HG03095 (cell line): ENCODE results near the gene EBLN1.

Experiments used
- ATAC-seq: cut with Tn5 transposase; IDR thresholded peaks from one replicate; pipeline ENCODE4 v1.9.1; 2021; ENCODE audit warnings: moderate library complexity; ENCODE audit not compliant: unreplicated experiment

Gene EBLN1

GRCh38 chr10:22217842-22218241 is at the start of gene EBLN1:
Gene EBLN1 (minus strand): TSS chr10:22218015. CDS start chr10:22209983, 8,032 bp downstream.
- ATAC-seq, result no peak

- no peak for ATAC-seq
Observed at GRCh38 chr10:22265839-22266537, 48.2 kb upstream of the EBLN1 start.

DNA sequence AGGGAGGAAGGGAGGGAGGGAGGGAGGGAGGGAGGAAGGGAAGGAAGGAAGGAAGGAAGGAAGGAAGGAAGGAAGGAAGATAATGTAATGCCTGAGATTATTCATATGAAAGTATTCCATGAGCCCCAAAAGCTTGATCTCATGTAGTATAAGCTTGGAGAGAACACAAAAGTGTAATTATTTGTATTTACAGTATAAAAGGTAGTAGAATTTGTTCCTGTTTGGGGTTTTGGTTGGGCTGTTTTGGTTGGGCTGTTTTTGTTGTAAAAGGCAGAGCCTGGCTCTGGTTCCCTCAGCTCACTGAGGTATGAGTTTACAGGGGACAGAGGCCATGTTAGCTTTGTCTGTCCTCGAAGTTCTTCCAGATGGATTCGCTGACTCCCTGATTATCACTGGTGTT is 45.3 kb upstream of the EBLN1 start:
- ATAC-seq, result no peak

DNA sequence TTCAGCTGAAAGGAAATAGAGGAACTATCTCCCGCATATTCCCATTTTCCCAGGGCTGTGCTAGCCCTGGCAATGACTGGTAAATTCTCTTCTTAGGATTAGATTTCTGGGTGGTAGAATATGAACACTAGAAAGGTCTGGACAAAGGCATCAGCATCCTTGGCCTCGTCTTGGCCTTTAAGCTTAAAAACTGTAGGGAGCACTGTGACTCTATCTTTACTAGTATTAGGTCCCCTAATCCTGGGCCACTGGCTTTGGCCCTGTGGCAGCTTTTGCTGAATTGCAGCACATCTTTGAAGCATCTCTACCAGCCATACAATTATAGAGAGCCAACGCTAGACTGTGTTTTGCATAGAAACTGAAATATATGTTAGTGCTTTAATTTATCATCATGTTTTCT is 41.5 kb upstream of the EBLN1 start:
- no peak for ATAC-seq

- no peak for ATAC-seq
Observed at GRCh38 chr10:22258471-22258870, 40.7 kb upstream of the EBLN1 start.

- no peak for ATAC-seq
Observed at GRCh38 chr10:22253580-22253882, 35.7 kb upstream of the EBLN1 start.

DNA sequence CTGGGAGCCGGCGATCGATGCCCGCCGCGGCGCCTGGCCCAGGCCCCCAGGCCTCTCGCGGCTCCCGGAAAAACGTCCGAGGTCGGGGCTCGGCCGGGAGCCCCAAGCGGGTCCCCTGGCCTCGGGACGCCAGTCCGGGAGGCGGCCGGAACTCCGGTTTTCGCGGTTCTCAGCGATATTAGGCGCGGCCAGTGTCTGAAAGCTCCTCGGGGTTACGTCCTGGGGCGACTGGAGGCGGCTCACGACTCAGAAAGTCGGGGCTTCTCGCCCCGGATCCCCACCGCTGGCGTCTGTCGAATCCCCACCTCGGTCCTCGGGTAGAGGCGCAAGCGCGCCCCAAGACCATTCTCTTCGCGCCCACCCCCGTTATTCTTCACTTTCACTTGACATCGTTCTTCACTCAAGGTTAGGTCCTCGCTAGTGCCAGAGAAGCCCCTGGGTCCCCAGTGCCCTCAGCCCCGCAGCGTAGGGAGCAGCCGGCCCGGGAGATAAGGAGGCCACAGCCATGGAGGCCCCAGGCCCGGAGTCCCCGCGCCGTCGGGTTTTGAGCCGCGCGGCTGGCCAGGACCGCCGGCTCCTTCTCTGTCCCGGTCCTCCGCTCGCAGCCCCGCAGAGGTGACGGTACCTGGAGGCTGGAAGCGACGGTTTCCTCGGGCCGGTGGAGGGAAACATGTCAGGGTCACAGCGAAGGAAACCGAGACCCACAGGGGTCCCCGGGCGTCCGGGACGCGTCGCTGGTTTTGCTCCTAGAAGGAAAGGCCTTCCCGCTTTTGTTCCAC is 35.2 kb upstream of the EBLN1 start:
- peak; percentile 16 for ATAC-seq

- peak; percentile 54 for ATAC-seq
Observed at GRCh38 chr10:22252224-22252800, 34.5 kb upstream of the EBLN1 start.

DNA sequence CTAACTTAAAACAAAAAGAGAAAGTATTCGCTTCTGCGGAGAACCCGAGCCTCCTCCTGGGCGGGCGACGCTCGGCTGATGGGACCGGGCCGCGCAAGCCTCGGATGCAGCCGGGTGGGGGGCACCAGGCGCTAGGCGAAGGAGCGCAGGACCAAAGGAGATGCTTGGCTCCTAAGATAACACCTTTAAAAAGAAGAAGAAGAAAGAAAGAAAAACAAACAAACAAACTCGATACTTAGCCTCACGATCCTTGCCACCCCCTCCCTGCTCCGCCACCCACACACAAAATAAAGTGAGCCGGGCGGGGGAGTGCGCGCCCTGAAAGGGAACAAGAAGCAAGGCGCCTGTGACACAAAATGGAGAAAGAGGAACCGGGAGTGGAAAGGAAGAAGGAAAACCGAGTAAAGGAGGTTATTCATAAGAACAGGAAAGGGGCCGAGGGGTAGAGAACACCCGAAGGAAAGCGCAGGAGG is 34.0 kb upstream of the EBLN1 start:
- ATAC-seq, result peak; percentile 61

GRCh38 chr10:22250897-22251660 is 33.3 kb upstream of the EBLN1 start:
- ATAC-seq, result no peak

- no peak for ATAC-seq
Observed at GRCh38 chr10:22247636-22248035, 29.8 kb upstream of the EBLN1 start.

GRCh38 chr10:22246680-22247391 is 29.0 kb upstream of the EBLN1 start:
- ATAC-seq, result no peak

DNA sequence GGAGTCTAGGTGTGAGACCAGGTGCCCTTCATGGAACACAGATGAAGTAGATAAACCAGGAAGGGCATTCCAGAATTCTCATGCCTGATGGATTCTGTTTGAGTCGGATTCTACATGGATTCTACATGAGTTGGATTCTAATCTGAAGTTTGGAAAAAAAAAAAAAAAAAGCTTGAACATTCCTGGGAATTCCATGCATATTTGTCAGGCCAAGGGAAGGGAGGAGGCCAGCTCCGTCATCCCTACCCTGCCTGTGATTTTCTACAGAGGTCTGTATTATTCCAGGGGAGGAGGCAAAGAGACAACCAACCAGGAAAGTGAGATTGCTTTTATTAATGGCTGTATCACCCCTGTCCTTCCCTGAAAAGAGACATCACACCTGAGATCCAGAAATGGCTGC is 27.8 kb upstream of the EBLN1 start:
- no peak for ATAC-seq

- no peak for ATAC-seq
Observed at GRCh38 chr10:22244855-22245254, 27.0 kb upstream of the EBLN1 start.

DNA sequence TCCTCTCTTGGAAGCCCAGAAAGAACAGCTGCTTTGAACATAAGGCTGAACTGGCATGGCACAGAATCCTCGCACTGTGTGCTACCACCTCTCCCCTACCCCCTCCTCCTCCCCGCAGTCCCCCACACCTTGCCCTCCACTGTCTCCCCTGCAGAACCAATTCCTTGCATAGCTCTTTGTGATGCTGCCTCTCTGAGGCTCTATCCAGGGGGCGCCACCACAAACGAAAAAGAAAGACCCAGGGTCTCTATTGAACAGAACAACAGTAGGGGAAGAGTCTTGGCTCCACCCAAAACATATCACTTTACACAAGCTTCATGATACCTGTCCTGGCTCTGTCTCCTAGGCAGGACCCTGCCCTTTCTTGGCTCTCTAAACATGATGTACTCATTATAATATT is 26.2 kb upstream of the EBLN1 start:
- no peak for ATAC-seq

DNA sequence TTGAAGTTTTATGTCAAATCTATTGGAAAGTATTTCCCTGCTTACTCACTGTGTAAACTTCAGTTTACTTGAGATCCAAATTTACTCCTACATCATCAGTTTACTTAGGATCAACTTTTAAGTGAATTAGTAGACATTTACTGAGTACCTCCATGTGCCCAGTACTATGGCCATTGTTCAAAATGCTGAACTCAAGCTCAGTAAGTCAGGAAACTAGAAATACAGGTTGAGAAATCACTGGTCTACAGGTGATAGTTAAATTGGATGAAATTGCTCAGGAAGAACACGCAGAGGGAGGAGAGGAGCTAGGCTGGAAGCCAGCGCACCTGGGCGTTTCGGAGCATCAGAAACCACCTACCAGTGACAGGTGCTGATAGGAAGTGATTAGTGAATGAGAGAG is 25.5 kb upstream of the EBLN1 start:
- ATAC-seq, result no peak

- ATAC-seq, result no peak
Observed at GRCh38 chr10:22231260-22231659, 13.4 kb upstream of the EBLN1 start.

- no peak for ATAC-seq
Observed at GRCh38 chr10:22230158-22230833, 12.5 kb upstream of the EBLN1 start.

- ATAC-seq, result no peak
Observed at GRCh38 chr10:22229802-22230157, 12.0 kb upstream of the EBLN1 start.
